Measurements from ENCODE around the gene NEBL. TPM values are rescaled to one million over a fixed set of nuclear protein-coding genes. Genes with fewer than 3 reads are reported as not detected.

NEBL gene
- total RNA-seq, 1 experiment from 2014 or later, result 32.3 TPM

GRCh38 chr10:20760460-20760859 is 136.7 kb downstream of the NEBL start:
- ChIA-PET CTCF (no interaction called here), POLR2A (no interaction called here)
- intact Hi-C loops (cut with micrococcal nuclease; ENCODE audit: unreplicated experiment), result no loop called here
- in situ Hi-C loops (cut with HindIII; ENCODE audit: low pct_unique_long_range_greater_than_20kb, low sequenced_read_pairs), result no loop called here
- Histone ChIP-seq H3K27me3 (ENCODE audit: control insufficient read depth, insufficient read depth, low read length) (no peaks in the 10 kb centered on the region), H3K36me3 (ENCODE audit: control insufficient read depth, insufficient read depth, low read length) (no peaks in the 10 kb centered on the region), H3K9me3 (ENCODE audit: control insufficient read depth, insufficient read depth, low read depth, low read length) (no peaks in the 10 kb centered on the region), H3K4me3 (ENCODE audit: low read depth in 2 of 2, low read length in 2 of 2) (no peak overlapping the region), H3K4me1 (ENCODE audit: control insufficient read depth, insufficient read depth, low read length) (no peaks in the 10 kb centered on the region), H3K27ac (ENCODE audit: low read length) (no peak overlapping the region)
- TF ChIP-seq CTCF (IDR thresholded peaks at IDR 0.05), result no peak
- no peak for TF ChIP-seq REST (IDR thresholded peaks at IDR 0.05; ENCODE audit: insufficient read depth in 1 of 2, low read depth in 2 of 2, low read length in 1 of 2)
- no peak for TF ChIP-seq SIN3A (IDR thresholded peaks at IDR 0.05; ENCODE audit: borderline replicate concordance, insufficient read depth, low read depth, low read length)
- TF ChIP-seq TCF7L2 (IDR thresholded peaks at IDR 0.05; ENCODE audit: low read depth, low read length), result no peak
- no peak for TF ChIP-seq POLR2AphosphoS5 (IDR thresholded peaks at IDR 0.05; ENCODE audit: low read depth, low read length)
- DNase-seq (ENCODE audit: low read depth, low spot score), result no peak
- no peak for ATAC-seq
- BruUV-seq (replicated peaks), result no TSS peak

GRCh38 chr10:20748551-20748950 is 148.6 kb downstream of the NEBL start:
- no peak overlapping the region for H3K27ac ChIP-seq (ENCODE audit: low read length)
- H3K4me1 ChIP-seq (ENCODE audit: control insufficient read depth, insufficient read depth, low read length), result no peaks in the 10 kb centered on the region
- no TSS peak for BruUV-seq (replicated peaks)
- no peaks in the 10 kb centered on the region for H3K36me3 ChIP-seq (ENCODE audit: control insufficient read depth, insufficient read depth, low read length)
- no peak overlapping the region for H3K4me3 ChIP-seq (ENCODE audit: low read depth in 2 of 2, low read length in 2 of 2)
- ChIA-PET POLR2A (no interaction called here), CTCF (no interaction called here)
- H3K9me3 ChIP-seq (ENCODE audit: control insufficient read depth, insufficient read depth, low read depth, low read length), result no peaks in the 10 kb centered on the region
- in situ Hi-C loops (cut with HindIII; ENCODE audit: low pct_unique_long_range_greater_than_20kb, low sequenced_read_pairs), result no loop called here
- DNase-seq (ENCODE audit: low read depth, low spot score) (no peak), ATAC-seq (no peak)
- TF ChIP-seq POLR2AphosphoS5 (IDR thresholded peaks at IDR 0.05; ENCODE audit: low read depth, low read length), result no peak
- no peak for TF ChIP-seq TCF7L2 (IDR thresholded peaks at IDR 0.05; ENCODE audit: low read depth, low read length)
- no peak for TF ChIP-seq CTCF (IDR thresholded peaks at IDR 0.05)
- no peak for TF ChIP-seq REST (IDR thresholded peaks at IDR 0.05; ENCODE audit: insufficient read depth in 1 of 2, low read depth in 2 of 2, low read length in 1 of 2)
- TF ChIP-seq SIN3A (IDR thresholded peaks at IDR 0.05; ENCODE audit: borderline replicate concordance, insufficient read depth, low read depth, low read length), result no peak
- intact Hi-C loops (cut with micrococcal nuclease; ENCODE audit: unreplicated experiment), result no loop called here
- H3K27me3 ChIP-seq (ENCODE audit: control insufficient read depth, insufficient read depth, low read length), result no peaks in the 10 kb centered on the region; the same call in 1 of the 2 replicates

Measured in Panc1 (cell line).